Measurements from ENCODE around the gene BTBD1. TPM values are rescaled to one million over a fixed set of nuclear protein-coding genes. Genes with fewer than 3 reads are reported as not detected.

The BTBD1 gene
- total RNA-seq, 4 donors from 2014 or later: 54.9 to 140 (median 101) TPM

DNA sequence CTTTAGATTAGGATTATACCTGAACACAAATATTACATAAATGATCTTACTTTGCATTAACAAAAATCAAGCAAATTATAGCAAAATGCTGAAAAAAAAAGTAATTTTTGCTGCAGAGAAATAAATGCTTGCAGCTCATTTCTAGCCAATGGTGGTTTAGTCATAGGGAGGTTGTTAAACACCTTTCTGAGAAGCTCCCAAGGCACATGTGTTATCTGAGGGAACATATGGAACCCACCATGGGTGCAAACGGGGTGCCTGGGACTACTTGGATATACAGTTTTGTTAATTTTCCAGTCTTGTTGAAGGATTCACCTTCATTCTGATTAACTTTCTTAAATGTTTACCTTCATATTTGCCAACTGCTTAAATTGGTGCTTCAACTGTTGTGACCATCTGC is 90.0 kb downstream of the BTBD1 start:
- Histone ChIP-seq H3K9me3 (no peaks in the 10 kb centered on the region), H3K27me3 (no peaks in the 10 kb centered on the region), H3K36me3 (no peaks in the 10 kb centered on the region), H3K4me1 (no peaks in the 10 kb centered on the region), H3K27ac (no peak overlapping the region), H3K4me3 (no peak overlapping the region)
- no peak for DNase-seq
- intact Hi-C loops (cut with DNase I; ENCODE audit: low total_unique reads): no loop called here
- TF ChIP-seq, protein P1, sequence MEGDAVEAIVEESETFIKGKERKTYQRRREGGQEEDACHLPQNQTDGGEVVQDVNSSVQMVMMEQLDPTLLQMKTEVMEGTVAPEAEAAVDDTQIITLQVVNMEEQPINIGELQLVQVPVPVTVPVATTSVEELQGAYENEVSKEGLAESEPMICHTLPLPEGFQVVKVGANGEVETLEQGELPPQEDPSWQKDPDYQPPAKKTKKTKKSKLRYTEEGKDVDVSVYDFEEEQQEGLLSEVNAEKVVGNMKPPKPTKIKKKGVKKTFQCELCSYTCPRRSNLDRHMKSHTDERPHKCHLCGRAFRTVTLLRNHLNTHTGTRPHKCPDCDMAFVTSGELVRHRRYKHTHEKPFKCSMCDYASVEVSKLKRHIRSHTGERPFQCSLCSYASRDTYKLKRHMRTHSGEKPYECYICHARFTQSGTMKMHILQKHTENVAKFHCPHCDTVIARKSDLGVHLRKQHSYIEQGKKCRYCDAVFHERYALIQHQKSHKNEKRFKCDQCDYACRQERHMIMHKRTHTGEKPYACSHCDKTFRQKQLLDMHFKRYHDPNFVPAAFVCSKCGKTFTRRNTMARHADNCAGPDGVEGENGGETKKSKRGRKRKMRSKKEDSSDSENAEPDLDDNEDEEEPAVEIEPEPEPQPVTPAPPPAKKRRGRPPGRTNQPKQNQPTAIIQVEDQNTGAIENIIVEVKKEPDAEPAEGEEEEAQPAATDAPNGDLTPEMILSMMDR (IDR thresholded peaks at IDR 0.05): no peak
- TF ChIP-seq POLR2A (IDR thresholded peaks at IDR 0.05): no peak

DNA sequence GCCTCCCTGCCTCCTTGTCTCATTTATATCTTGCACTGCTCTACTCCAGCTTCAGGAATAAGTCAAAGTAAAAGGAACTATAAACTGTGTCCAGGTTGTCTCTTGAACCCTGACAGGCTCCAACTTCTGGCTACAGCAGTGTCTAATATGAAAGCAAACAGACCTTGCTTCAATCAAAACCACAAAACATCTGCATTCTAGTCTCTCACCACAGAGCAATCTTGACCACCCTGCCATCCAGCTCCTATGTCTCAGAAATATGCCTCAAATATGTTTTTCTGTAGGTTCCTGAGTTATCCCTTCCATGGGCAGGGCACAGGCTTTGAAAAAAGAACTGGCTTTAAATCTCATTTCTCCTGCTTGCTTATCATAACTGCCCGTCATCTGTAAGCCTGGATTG is 94.1 kb downstream of the BTBD1 start:
- no peak overlapping the region for H3K27ac ChIP-seq
- no peaks in the 10 kb centered on the region for H3K27me3 ChIP-seq
- DNase-seq: no peak
- H3K4me1 ChIP-seq: no peaks in the 10 kb centered on the region
- no peak overlapping the region for H3K4me3 ChIP-seq
- intact Hi-C loops (cut with DNase I; ENCODE audit: low total_unique reads): no loop called here
- H3K9me3 ChIP-seq: no peaks in the 10 kb centered on the region
- no peaks in the 10 kb centered on the region for H3K36me3 ChIP-seq
- no peak for TF ChIP-seq POLR2A (IDR thresholded peaks at IDR 0.05)
- TF ChIP-seq, protein P1 (IDR thresholded peaks at IDR 0.05): no peak

DNA sequence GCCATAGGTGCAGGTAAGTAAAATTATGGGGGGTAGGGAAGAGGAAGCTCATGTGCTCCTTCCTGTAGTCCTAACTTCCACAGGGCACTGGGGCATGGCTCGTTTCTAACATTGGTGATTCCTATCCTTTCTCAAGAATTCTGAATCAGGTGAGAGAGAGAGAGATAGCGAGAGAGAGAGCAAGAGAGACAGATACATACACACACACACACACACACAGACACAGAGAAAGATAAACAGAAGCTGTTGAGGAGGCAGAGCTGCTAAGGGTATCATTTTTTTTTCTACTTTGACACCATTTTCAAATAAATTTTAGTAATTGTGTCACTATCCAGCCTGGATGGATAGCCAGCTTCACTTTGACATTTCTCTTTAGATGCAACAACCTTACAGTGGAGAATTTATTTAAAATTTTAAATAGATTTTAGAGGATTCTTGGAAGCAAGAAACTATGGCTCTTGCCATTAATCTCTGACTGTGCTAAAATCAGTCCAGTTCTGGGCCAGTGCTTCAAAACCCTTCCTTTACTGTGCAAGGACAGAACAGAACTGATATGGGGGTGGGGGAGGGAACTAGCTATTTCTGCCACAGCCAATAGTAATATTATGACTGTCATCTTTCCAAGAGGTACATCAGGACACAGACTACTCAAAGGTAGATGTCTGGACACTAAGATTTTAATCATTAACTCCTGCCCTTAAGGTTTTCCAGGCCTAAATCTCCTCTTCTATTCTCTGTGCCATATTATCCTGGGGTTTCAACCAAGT is 95.7 kb downstream of the BTBD1 start:
- intact Hi-C loops (cut with DNase I; ENCODE audit: low total_unique reads): no loop called here
- no peak for DNase-seq
- no peaks in the 10 kb centered on the region for H3K4me1 ChIP-seq
- no peaks in the 10 kb centered on the region for H3K27me3 ChIP-seq
- H3K9me3 ChIP-seq: no peaks in the 10 kb centered on the region
- no peak overlapping the region for H3K4me3 ChIP-seq
- H3K27ac ChIP-seq: no peak overlapping the region
- TF ChIP-seq POLR2A (IDR thresholded peaks at IDR 0.05): no peak
- TF ChIP-seq, protein P1 (IDR thresholded peaks at IDR 0.05): no peak
- H3K36me3 ChIP-seq: no peaks in the 10 kb centered on the region

DNA sequence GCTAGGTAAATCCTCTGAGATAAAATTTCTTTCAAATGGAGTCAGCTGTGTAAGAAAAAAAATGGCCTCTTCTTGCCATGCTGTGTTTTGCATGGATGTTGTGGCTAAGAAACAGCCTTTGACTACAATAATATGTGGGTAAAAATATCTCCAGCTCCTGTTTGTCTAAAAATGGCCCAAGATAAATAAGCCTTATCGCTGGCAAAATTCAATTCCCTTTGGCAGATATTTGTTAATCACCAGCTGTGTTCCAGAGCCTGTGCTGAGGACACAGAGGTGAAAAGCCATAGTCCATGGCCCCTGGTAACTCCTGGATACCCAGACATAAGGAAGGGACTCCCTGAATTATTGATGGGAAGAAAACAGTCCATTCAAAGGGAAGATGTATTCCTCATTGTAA is 96.4 kb downstream of the BTBD1 start:
- Histone ChIP-seq H3K27ac (no peak overlapping the region), H3K9me3 (no peaks in the 10 kb centered on the region), H3K27me3 (no peaks in the 10 kb centered on the region), H3K4me1 (no peaks in the 10 kb centered on the region), H3K36me3 (no peaks in the 10 kb centered on the region), H3K4me3 (no peak overlapping the region)
- no peak for DNase-seq
- TF ChIP-seq POLR2A (IDR thresholded peaks at IDR 0.05): no peak
- intact Hi-C loops (cut with DNase I; ENCODE audit: low total_unique reads): no loop called here

DNA sequence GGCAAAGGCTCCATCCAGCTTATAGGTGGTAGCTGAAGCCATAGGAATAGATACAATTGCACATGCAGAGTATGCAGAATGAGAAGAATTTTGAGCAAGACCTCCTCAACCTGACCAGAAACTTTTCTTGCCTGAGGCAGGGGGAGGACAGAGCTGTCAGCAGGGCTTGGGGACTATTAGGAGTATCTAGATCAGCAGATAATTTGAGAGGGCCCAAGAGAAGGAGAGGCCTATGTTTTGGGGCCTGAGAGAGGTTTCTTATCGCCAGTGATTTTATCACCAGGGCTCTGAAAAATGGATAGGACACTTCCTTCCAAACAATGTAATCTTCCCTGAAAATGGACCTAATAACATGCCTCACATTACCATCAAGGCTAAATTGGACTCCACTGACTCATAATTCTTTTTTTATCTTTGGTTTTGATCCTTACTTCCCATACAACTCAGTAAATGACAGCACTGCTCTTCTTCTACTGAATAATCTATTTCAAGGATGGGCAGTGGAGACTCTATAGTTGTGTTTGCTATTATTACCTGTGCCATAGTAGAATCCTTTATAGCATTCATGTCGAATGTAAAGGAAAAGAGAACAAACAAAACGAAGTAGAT is 96.9 kb downstream of the BTBD1 start:
- Histone ChIP-seq H3K36me3 (no peaks in the 10 kb centered on the region), H3K4me3 (no peak overlapping the region), H3K9me3 (no peaks in the 10 kb centered on the region), H3K27ac (no peak overlapping the region), H3K4me1 (no peaks in the 10 kb centered on the region), H3K27me3 (no peaks in the 10 kb centered on the region)
- no peak for TF ChIP-seq POLR2A (IDR thresholded peaks at IDR 0.05)
- TF ChIP-seq, protein P1 (IDR thresholded peaks at IDR 0.05): no peak
- intact Hi-C loops (cut with DNase I; ENCODE audit: low total_unique reads): no loop called here
- no peak for DNase-seq

All from uterus (tissue), 4 donors.